Frontal cortex (tissue), 4 donors: ENCODE data around the gene DAB2IP. TPM values are rescaled to one million over a fixed set of nuclear protein-coding genes. Genes with fewer than 3 reads are reported as not detected.
A peak's percentile ranks its signal among the peaks of the same experiment; 100 is the strongest.

Experiments
- DNase-seq, 2 donors: peaks; one replicate each; pipeline ENCODE4 v3.0.0; 2012; ENCODE audit warnings: low spot score in 2 of 2
- FAIRE-seq: peaks from 2 replicates; lab custom pipeline; 2012; peaks lifted over from hg19 to GRCh38; lab: Jason Lieb, UNC
- total RNA-seq: library from RNA; depleted of rRNA; stranded (reverse); fragments of >200 nt; gene quantifications from one replicate; pipeline ENCODE4 v1.2.3, GENCODE V29; 2014
- donor health status: control.
- donor health status: control.
- donor health status: control.

DAB2IP gene
- total RNA-seq, 1 donor from 2014 or later: 12.6 TPM

GRCh38 chr9:121714075-121714705 is 62.8 kb downstream of the DAB2IP start:
- no peak for FAIRE-seq

GRCh38 chr9:121714873-121715272 is 63.4 kb downstream of the DAB2IP start:
- FAIRE-seq (no peak), DNase-seq (no peak)

More at GRCh38 chr9:121714075-121714705, 62.8 kb downstream of the DAB2IP start:
- DNase-seq: no peak

GRCh38 chr9:121717141-121717991 is 65.9 kb downstream of the DAB2IP start:
- FAIRE-seq (no peak), DNase-seq (no peak)

- no peak for FAIRE-seq
- peak in 1 of 2 donors; percentile 66 for DNase-seq
These were observed 66.7 kb downstream of the DAB2IP start for GRCh38 chr9:121718084-121718483.

GRCh38 chr9:121718501-121718900 is 67.1 kb downstream of the DAB2IP start:
- FAIRE-seq (no peak), DNase-seq (no peak)

GRCh38 chr9:121720311-121721057 is 69.0 kb downstream of the DAB2IP start:
- no peak for FAIRE-seq

GRCh38 chr9:121721058-121721350 is 69.6 kb downstream of the DAB2IP start:
- DNase-seq: no peak
- FAIRE-seq: no peak

More at GRCh38 chr9:121720311-121721057, 69.0 kb downstream of the DAB2IP start:
- DNase-seq: no peak

- no peak for FAIRE-seq
These were observed 70.3 kb downstream of the DAB2IP start for GRCh38 chr9:121721770-121722169.

GRCh38 chr9:121725008-121725775 is 73.8 kb downstream of the DAB2IP start:
- DNase-seq (peak in 1 of 2 donors; percentile 75), FAIRE-seq (no peak)

More at GRCh38 chr9:121721770-121722169, 70.3 kb downstream of the DAB2IP start:
- DNase-seq: no peak

GRCh38 chr9:121727295-121728020 is 76.0 kb downstream of the DAB2IP start:
- FAIRE-seq: no peak
- no peak for DNase-seq

GRCh38 chr9:121728916-121729315 is 77.5 kb downstream of the DAB2IP start:
- DNase-seq (no peak), FAIRE-seq (no peak)

GRCh38 chr9:121729769-121730562 is 78.5 kb downstream of the DAB2IP start:
- no peak for DNase-seq
- FAIRE-seq: no peak

- FAIRE-seq: no peak
- DNase-seq: no peak
These were observed 79.7 kb downstream of the DAB2IP start for GRCh38 chr9:121731090-121731489.

- FAIRE-seq (no peak), DNase-seq (no peak)
These were observed 80.5 kb downstream of the DAB2IP start for GRCh38 chr9:121731919-121732318.

- DNase-seq (no peak), FAIRE-seq (no peak)
These were observed 81.0 kb downstream of the DAB2IP start for GRCh38 chr9:121732389-121732788.

GRCh38 chr9:121732886-121733285 is 81.5 kb downstream of the DAB2IP start:
- FAIRE-seq (no peak), DNase-seq (no peak)

- DNase-seq (no peak), FAIRE-seq (no peak)
These were observed 83.0 kb downstream of the DAB2IP start for GRCh38 chr9:121734465-121734864.

GRCh38 chr9:121735065-121735792 is 83.8 kb downstream of the DAB2IP start:
- DNase-seq: no peak
- FAIRE-seq: no peak
